Body of pancreas (tissue), 4 donors: ENCODE results near the gene NEK11. TPM values are rescaled to one million over a fixed set of nuclear protein-coding genes. Genes with fewer than 3 reads are reported as not detected.

Experiments used
- ATAC-seq: fragments of 150-250 bp; one replicate; pipeline ENCODE4 v1.9.1; 2016
- DNase-seq, 4 donors: peaks; one replicate each; pipeline ENCODE4 v3.0.0-alpha.2; 2019
- H3K27ac ChIP-seq, 4 donors: fragments of 200-600 bp; sonication (generic); 1 replicate in 3 of 4; 2 replicates in 1 of 4; pipeline versions ENCODE4 v1.5.1 to v1.6.1; 2016 to 2019; ENCODE audit warnings: mild to moderate bottlenecking in 1 of 4, mixed read lengths in 1 of 4, moderate library complexity in 1 of 4
- H3K27me3 ChIP-seq, 2 donors: fragments of 200-600 bp; sonication (generic); one replicate each; pipeline ENCODE4 v1.6.0; 2016; ENCODE audit warnings: mild to moderate bottlenecking in 1 of 2
- H3K36me3 ChIP-seq, 2 donors: fragments of 200-600 bp; sonication (generic); replicated peaks in 1 of 2; 2 replicates each; pipeline ENCODE4 v1.5.1; 2016; ENCODE audit warnings: low read depth in 2 of 2; ENCODE audit not compliant: insufficient read depth in 1 of 2
- H3K4me1 ChIP-seq: fragments of 200-600 bp; sonication (generic); one replicate; pipeline ENCODE4 v1.6.0; 2016
- H3K4me3 ChIP-seq, 2 donors: fragments of 200-600 bp; sonication (generic); 1 replicate in 1 of 2; 2 replicates in 1 of 2; pipeline ENCODE4 v1.5.1; 2016 to 2019
- H3K9me3 ChIP-seq, 3 donors: fragments of 200-600 bp; sonication (generic); 1 replicate in 2 of 3; 2 replicates in 1 of 3; pipeline ENCODE4 v1.5.1; 2016
- CTCF ChIP-seq, 7 experiments: fragments of 450-650 bp in 4 of 7; fragments of 200-600 bp in 3 of 7; sonication (generic) in 3 of 7; IDR thresholded peaks; one replicate each; pipeline ENCODE4 v1.5.1; 2016 to 2019; ENCODE audit warnings: antibody characterized with exemption in 7 of 7
- POLR2A ChIP-seq, 3 donors: fragments of 450-650 bp; IDR thresholded peaks; one replicate each; pipeline ENCODE4 v1.6.1; 2016; ENCODE audit warnings: antibody characterized with exemption in 3 of 3, mild to moderate bottlenecking in 2 of 3
- WGBS, 2 donors: methylation state at CpG; one replicate each; pipeline ENCODE4 v1.1.5; 2017; 5-methylcytosine and 5-hydroxymethylcytosine counted together
- intact Hi-C: fragments of 100-400 bp; cut with DNase I; formaldehyde crosslinking; loops from one replicate; pipeline ENCODE4 v1.15.1; 2023
- total RNA-seq, 2 donors: library from RNA; depleted of rRNA; stranded (reverse); fragments of >200 nt; gene quantifications; one replicate each; pipeline ENCODE4 v1.1.0, GENCODE V29; 2016

NEK11 gene
- total RNA-seq, 2 donors from 2014 or later: 3.4 to 10.2 TPM

DNA sequence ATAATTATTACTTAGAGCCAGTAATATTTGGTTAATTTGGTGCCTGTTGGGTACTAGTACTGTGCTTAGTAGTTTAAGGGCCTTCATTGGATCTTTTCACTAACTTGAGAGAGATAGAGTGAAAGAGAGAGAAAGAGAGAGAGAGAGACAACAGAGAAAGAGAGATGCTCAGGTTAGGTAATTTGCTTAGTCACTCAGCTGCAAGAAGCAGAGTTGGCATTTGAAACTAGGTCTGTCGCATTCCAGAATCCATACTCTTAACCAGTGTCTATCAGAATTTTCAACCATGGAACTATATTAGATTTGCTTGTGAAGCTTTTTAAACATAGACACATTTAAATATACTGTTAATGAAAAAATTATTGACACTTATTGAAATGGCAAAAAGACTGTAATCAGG lies 323.8 kb downstream of the NEK11 start:
- intact Hi-C loops: no loop called here
- 95 to 96% methylated on average over 1 of the region's 1 CpG for WGBS, 2 donors

GRCh38 chr3:131353016-131353877 lies 326.6 kb downstream of the NEK11 start:
- Histone ChIP-seq H3K9me3 (no peaks in the 10 kb centered on the region), H3K27me3 (no peaks in the 10 kb centered on the region), H3K27ac (no peak overlapping the region), H3K4me1 (no peaks in the 10 kb centered on the region), H3K4me3 (no peak overlapping the region), H3K36me3 (no peaks in the 10 kb centered on the region)
- DNase-seq (no peak), ATAC-seq (no peak)
- no peak for TF ChIP-seq CTCF (IDR thresholded peaks at IDR 0.05)
- no peak for TF ChIP-seq POLR2A (IDR thresholded peaks at IDR 0.05)
- intact Hi-C loops: no loop called here
- 40 to 42% methylated on average over 2 of the region's 2 CpGs for WGBS, 2 donors

More for the DNA sequence above, 323.8 kb downstream of the NEK11 start:
- Histone ChIP-seq H3K4me1 (no peaks in the 10 kb centered on the region), H3K27ac (no peak overlapping the region), H3K9me3 (no peaks in the 10 kb centered on the region), H3K36me3 (no peaks in the 10 kb centered on the region), H3K4me3 (no peak overlapping the region), H3K27me3 (no peaks in the 10 kb centered on the region)
- TF ChIP-seq POLR2A (IDR thresholded peaks at IDR 0.05) (no peak), CTCF (IDR thresholded peaks at IDR 0.05) (no peak)
- ATAC-seq (no peak), DNase-seq (no peak)

DNA sequence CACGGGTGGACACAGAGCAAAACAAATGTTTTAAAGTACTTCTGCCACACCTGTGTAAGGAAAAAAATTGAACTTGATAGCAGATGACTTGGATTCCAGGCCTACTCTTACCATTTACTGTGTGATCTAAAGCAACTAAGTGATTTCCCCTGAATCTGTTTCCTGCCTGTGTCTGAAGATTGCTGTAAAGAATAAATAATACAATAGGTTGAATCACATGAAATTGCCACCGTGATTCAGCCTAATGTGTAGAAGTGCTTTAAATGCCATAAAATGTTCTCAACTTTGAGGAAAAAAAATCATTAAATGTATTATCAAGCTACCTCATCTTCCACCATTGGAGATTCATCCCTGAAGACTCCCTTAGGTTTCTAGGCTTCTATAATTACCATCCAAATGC lies 327.3 kb downstream of the NEK11 start:
- intact Hi-C loops: no loop called here
- 52 to 60% methylated on average over 2 of the region's 2 CpGs for WGBS, 2 donors
- Histone ChIP-seq H3K27me3 (no peaks in the 10 kb centered on the region), H3K9me3 (no peaks in the 10 kb centered on the region), H3K27ac (no peak overlapping the region), H3K36me3 (no peaks in the 10 kb centered on the region), H3K4me3 (no peak overlapping the region), H3K4me1 (no peaks in the 10 kb centered on the region)
- DNase-seq (no peak), ATAC-seq (no peak)
- TF ChIP-seq CTCF (IDR thresholded peaks at IDR 0.05) (no peak), POLR2A (IDR thresholded peaks at IDR 0.05) (no peak)

DNA sequence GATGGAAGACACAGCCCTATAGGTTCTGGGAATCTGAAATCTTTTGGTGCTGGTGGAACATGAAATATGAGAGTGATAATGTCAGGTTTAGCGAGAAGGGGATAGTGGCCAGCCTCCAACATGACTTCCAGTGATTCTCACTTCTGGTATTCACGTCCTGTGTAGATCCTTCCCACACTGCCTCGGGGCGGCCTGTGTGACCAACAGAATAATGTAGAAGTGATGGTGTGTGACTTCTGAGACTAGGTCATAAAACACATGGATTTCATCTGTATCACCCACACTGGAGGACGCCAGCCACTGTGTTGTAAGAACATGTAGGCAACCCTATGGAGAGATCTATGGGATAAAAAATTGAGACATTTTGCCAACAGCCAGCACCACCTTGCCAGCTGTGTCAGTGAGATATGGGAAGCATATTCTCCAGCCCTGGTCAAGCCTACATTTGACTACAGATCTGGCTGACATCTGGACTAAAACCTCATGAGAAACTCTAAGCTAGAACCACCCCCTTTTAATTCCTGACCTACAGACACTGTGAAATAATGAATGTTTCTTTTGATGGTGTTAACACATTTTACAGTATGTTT lies 329.4 kb downstream of the NEK11 start:
- Histone ChIP-seq H3K9me3 (no peaks in the 10 kb centered on the region), H3K4me3 (no peak overlapping the region), H3K27me3 (no peaks in the 10 kb centered on the region), H3K4me1 (peaks cover 10% of the 10 kb centered on the region), H3K36me3 (no peaks in the 10 kb centered on the region), H3K27ac (no peak overlapping the region)
- no peak for TF ChIP-seq CTCF (IDR thresholded peaks at IDR 0.05)
- no peak for TF ChIP-seq POLR2A (IDR thresholded peaks at IDR 0.05)
- DNase-seq: no peak
- 90 to 95% methylated on average over 5 of the region's 5 CpGs for WGBS, 2 donors
- no peak for ATAC-seq
- intact Hi-C loops: no loop called here
